ENCODE data around the gene PIK3CG. TPM values are rescaled to one million over a fixed set of nuclear protein-coding genes. Genes with fewer than 3 reads are reported as not detected.
"Not testable (repeated sequence)": the region's sequence is repeated elsewhere in the genome, so short reads cannot be mapped to it uniquely, and the experiment has no call there.

The PIK3CG gene
- total RNA-seq, 1 experiment from 2014 or later: 0.05 TPM

DNA sequence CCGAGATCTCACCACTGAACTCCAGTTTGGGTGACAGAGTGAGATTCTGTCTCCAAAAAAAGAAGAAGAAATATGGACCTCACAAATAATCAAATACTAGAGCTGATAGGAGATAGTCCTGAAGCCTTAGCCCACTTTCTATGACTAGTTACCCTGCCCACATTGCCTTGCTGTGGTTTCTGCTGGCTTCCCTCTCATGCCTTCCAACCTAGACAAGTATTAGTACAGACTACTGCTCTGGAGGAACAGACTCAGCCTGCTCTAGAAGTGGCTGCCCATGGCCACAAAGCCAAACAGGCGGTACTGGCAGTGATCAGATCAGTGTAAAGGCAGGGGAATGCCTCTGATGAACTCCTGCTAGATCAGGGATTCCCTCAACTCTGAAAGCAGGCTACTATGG, 89.8 kb downstream of the PIK3CG start:
- Histone ChIP-seq H3K4me3 (replicated peaks in 1 of 2; ENCODE audit: low read depth in 1 of 2, low read length in 2 of 2) (no peak overlapping the region), H2AFZ (ENCODE audit: low read depth, low read length, poor library complexity, severe bottlenecking) (no peak overlapping the region), H3K9me3 (ENCODE audit: control insufficient read depth in 1 of 2, insufficient read depth in 1 of 2, low read depth in 1 of 2, low read length in 2 of 2) (no peaks in the 10 kb centered on the region), H3K9ac (ENCODE audit: low read length) (no peak overlapping the region), H3K4me2 (ENCODE audit: low read length) (no peak overlapping the region), H3K27me3 (ENCODE audit: insufficient read depth, low read length) (no peaks in the 10 kb centered on the region), H3K79me2 (ENCODE audit: insufficient read depth, low read length) (no peaks in the 10 kb centered on the region), H3K4me1 (ENCODE audit: control insufficient read depth in 1 of 2, insufficient read depth in 2 of 2, low read length in 2 of 2) (no peaks in the 10 kb centered on the region), H3K36me3 (ENCODE audit: control insufficient read depth in 1 of 2, insufficient read depth in 2 of 2, low read length in 2 of 2) (no peaks in the 10 kb centered on the region), H4K20me1 (ENCODE audit: insufficient read depth) (no peaks in the 10 kb centered on the region), H3K27ac (ENCODE audit: low read depth, low read length) (no peak overlapping the region), H3K9me2 (ENCODE audit: insufficient read depth) (no peaks in the 10 kb centered on the region)
- ATAC-seq (no peak), DNase-seq (ENCODE audit: low read depth, low spot score) (no peak)
- BruUV-seq (replicated peaks): no TSS peak
- CTCF ChIA-PET: no interaction called here
- intact Hi-C loops (cut with micrococcal nuclease): no loop called here
- POLR2A ChIA-PET: no interaction called here
- no peak for TF ChIP-seq SIN3A (IDR thresholded peaks at IDR 0.05; ENCODE audit: low read depth)
- TF ChIP-seq, protein P1, sequence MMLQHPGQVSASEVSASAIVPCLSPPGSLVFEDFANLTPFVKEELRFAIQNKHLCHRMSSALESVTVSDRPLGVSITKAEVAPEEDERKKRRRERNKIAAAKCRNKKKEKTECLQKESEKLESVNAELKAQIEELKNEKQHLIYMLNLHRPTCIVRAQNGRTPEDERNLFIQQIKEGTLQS (IDR thresholded peaks at IDR 0.05): no peak
- RAD21 ChIA-PET (ENCODE audit: low non-redundant PET in 1 of 2, low total read pairs in 2 of 2, uncharacterized antibody in 2 of 2, unreplicated experiment in 2 of 2): no interaction called here

DNA sequence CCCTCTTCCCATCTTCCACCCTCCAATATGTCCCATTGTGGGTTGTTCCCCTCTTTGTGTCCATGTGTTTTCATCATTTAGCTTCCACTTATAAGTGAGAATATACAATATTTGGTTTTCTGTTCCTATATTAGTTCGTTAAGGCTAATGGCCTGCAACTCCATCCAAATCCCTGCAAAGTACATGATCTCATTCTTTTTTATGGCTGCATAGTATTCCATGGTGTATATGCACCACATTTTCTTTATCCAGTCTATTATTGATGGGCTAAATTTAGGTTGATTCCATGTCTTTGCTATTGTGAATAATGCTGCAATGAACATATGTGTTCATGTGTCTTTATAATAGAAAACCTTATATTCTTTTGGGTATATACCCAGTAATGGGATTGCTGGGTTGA, 90.8 kb downstream of the PIK3CG start:
- RAD21 ChIA-PET (ENCODE audit: low non-redundant PET in 1 of 2, low total read pairs in 2 of 2, uncharacterized antibody in 2 of 2, unreplicated experiment in 2 of 2): not testable (repeated sequence)

More for the DNA sequence above, 90.8 kb downstream of the PIK3CG start:
- H3K27ac ChIP-seq (ENCODE audit: low read depth, low read length); H4K20me1 ChIP-seq (ENCODE audit: insufficient read depth); CTCF ChIA-PET; H3K4me2 ChIP-seq (ENCODE audit: low read length); H3K36me3 ChIP-seq (ENCODE audit: control insufficient read depth in 1 of 2, insufficient read depth in 2 of 2, low read length in 2 of 2); ATAC-seq; BruUV-seq (replicated peaks); H3K9me3 ChIP-seq (ENCODE audit: control insufficient read depth in 1 of 2, insufficient read depth in 1 of 2, low read depth in 1 of 2, low read length in 2 of 2); H2AFZ ChIP-seq (ENCODE audit: low read depth, low read length, poor library complexity, severe bottlenecking); H3K27me3 ChIP-seq (ENCODE audit: insufficient read depth, low read length); H3K4me1 ChIP-seq (ENCODE audit: control insufficient read depth in 1 of 2, insufficient read depth in 2 of 2, low read length in 2 of 2); POLR2A ChIA-PET; H3K4me3 ChIP-seq (replicated peaks in 1 of 2; ENCODE audit: low read depth in 1 of 2, low read length in 2 of 2); DNase-seq (ENCODE audit: low read depth, low spot score); H3K79me2 ChIP-seq (ENCODE audit: insufficient read depth, low read length); H3K9ac ChIP-seq (ENCODE audit: low read length); intact Hi-C loops (cut with micrococcal nuclease); H3K9me2 ChIP-seq (ENCODE audit: insufficient read depth): not testable (repeated sequence)

Other genes with a start within 250 kb of the PIK3CG start
- gene CCDC71L, start 204.1 kb upstream of the PIK3CG start, total RNA-seq (2021; ENCODE audit: unreplicated experiment): 21.1 TPM
- gene PRKAR2B, start 179.4 kb downstream of the PIK3CG start, total RNA-seq (2021; ENCODE audit: unreplicated experiment): 15.1 TPM

All from HCT116 (cell line).